Measurements from ENCODE around the gene KAT8.
A peak's percentile ranks its signal among the peaks of the same experiment; 100 is the strongest.

The KAT8 gene

DNA sequence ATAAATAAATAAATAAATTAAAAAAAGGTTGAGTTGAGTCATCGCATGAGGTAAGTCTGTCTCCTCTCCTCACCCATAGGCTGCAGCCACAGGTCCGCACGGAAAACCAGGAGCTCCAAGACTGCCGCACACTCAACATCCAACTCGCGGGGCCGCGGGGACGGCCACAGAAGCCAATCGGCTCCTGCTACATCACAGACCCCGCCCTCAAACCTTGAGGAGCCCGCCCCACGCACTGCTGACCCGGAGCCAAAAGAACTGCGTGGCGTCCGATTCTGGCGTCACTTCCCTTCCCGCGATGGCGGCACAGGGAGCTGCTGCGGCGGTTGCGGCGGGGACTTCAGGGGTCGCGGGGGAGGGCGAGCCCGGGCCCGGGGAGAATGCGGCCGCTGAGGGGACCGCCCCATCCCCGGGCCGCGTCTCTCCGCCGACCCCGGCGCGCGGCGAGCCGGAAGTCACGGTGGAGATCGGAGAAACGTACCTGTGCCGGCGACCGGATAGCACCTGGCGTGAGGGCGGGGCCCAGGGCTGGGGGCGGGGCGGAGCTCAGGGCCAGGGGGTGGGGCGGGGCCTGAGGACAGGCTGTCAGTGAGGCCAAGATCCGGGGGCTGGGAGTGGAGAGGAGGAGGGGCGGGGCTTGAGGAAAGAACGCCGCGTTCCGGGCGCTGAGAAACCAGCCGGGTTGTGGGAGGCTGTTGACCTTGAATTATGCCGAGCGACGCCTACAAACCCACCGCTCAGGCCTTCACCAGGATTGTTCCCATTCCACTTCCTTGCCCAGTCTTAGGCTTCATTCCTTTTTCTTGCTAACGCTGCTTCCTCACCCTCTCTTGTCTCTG lies at the start of gene KAT8:
Gene KAT8, plus strand, starts transcription at position 281 of the 839 bp plus-strand sequence. Its CDS starts 18 bp downstream, at position 299.
- peak; percentile 98 for DNase-seq (ENCODE audit: low spot score)

DNA sequence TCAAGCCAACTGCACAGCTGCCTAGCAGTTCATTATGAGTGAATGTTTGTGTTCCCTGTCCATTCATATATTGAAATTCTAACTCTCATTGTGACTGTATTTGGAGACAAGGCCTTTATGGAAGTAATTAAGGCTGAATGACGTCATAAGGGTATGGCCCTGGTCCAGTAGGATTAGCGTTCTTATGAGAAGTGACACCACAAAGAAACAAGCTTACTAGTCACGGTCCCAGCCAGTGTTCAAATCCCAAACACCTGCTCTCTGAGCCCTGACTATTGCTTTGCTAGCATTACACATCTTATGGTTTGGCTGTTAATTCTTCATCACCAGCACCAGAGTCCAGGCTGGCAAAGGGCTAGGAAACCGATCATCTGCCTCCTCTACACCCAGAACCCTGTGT lies 45.6 kb upstream of the KAT8 start:
- no peak for DNase-seq (ENCODE audit: low spot score)

DNA sequence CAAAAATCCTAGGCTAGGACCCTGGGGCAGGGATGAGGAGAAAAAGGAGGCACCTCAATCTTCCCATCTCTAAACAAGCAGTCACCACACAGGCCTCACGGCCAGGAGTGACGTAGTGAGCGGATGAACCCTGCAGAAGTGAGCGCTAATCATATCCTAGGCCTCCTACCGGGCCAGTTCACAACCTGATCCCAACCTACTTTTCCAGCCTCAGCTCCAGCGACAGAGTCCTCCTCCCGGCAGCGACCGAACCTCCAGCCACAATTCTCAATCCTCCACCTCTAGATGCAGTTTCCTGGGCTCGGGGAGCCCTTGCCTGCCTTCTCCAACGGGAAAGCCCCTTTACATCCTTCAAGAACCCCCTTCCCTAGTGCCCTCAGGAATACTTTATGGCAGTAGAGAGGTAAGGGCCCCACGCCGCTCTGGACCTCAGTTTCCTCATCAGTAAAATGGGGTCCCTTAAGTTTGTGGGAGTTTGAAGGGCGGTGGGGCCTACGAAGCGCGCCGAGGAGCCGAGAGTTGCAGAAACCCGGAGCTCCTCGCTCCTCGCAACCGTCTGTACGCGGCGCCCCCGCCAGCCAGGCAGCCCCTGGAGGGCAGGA lies 44.8 kb upstream of the KAT8 start:
- DNase-seq (ENCODE audit: low spot score), result no peak

DNA sequence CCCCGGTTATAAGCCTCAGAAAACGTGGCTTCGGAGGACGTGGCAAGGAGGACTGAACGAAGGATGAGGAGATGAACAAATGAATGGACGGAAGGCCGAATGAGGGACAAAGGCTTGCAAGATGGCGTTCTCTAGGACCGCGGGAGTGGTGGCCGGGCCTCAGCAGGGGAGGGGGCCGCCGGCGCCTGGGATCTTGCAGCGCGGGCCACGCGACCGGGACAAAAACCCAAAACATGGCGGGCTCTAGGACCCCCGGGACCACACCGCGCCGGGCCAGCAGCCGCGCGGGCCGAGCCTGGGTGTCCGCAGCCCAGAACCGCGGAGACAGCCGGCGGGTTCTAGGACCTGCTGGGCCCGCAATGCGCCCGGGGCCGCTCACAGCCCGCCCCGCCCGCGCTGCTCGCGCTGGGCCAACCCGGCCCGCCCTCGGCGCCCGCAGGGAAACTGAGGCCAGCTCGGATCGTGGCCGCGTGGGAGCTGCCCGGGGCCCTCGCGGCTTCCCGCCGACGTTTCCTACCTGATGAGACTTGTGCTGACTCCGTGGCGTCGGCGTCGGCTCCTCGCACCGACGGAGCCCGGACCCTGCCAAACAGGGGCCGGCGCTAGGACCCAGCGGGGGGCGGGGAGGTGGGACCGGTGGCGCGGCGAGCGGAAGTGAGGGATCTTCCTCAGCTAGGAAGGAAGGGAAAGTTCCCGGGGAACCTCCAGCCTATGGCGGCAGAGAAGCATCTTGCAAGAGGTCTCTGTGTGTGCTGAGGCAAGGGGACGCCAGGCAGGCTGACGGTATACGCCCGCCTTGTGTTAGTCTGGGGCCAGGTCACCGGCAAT lies 44.1 kb upstream of the KAT8 start:
- peak; percentile 90 for DNase-seq (ENCODE audit: low spot score)

DNA sequence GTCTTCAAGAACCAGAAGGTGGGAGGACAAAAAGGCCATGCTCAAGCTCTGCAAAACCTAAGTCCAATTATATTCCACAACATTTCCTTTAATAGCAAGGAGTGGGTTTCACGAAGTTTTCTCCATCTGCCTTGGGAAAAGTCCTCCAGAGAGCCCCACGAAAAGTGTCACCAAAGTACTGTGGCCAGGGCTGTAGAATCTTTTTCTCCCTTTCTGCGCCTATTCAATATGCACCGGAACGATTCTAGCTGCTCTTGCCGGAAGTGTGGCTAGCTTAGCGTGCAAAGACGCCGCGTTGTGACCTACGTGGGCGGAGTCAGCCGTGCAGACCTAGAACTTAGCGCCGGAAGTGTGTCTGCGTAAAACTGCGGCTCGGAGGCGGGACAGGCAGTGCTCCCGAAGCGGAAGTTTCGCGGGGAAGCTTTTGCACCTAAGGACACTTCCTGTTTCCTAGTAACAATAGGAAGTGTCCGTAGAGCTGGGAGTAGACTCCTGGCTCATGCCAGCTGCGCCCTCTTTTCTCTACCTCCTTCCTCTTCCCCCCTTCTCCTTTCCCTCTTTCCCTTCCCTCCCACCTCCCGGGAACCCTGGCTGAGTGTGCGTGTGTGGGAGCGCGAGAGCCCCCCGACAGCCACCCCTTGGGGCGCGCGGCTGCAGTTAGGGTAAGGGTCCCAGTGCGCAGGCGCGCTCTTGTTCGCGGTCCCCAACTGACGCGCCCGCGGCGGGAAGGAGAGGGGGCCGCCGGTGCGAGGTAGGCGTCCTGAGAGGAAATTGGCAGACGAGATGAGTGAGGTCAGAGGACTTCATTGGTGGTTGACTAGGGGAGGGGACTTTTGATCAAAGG lies 43.3 kb upstream of the KAT8 start, which contains the start of the genes ZNF646 and ZNF668:
Gene ZNF646, plus strand, starts transcription at position 453 of the 844 bp plus-strand sequence. CDS start 1,903 bp downstream, outside the sequence.
Gene ZNF668, minus strand, starts transcription at position 271 of the 844 bp plus-strand sequence. CDS start 9,781 bp downstream, outside the sequence.
- peak; percentile 100 for DNase-seq (ENCODE audit: low spot score)

DNA sequence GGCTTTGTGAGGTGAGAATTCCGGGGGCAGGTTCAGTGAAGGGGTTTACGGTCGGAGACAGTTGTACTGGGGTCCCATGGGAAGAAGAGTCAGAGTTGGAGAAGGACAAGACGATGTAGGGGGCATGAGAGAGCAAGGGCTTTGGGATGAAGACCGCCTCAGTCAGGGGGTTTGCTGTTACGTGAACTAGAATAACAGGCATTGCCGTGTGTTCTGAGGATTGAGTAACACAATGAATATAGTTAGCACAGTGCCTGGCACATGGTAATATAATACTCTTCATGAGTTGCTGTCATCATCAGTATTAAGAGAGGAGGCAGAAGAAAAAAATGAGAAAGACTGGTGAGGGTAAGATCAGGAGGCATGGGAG lies 42.7 kb upstream of the KAT8 start:
- DNase-seq (ENCODE audit: low spot score), result no peak

DNA sequence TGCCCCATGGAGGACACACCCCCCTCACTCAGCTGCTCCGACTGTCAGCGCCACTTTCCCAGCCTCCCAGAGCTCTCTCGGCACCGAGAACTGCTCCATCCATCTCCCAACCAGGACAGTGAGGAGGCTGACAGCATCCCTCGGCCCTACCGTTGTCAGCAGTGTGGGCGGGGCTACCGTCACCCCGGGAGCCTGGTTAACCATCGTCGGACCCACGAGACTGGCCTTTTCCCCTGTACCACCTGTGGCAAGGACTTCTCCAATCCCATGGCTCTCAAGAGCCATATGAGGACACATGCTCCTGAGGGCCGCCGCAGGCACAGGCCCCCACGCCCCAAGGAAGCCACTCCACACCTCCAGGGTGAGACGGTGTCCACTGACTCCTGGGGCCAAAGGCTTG lies 41.1 kb upstream of the KAT8 start:
- no peak for DNase-seq (ENCODE audit: low spot score)

DNA sequence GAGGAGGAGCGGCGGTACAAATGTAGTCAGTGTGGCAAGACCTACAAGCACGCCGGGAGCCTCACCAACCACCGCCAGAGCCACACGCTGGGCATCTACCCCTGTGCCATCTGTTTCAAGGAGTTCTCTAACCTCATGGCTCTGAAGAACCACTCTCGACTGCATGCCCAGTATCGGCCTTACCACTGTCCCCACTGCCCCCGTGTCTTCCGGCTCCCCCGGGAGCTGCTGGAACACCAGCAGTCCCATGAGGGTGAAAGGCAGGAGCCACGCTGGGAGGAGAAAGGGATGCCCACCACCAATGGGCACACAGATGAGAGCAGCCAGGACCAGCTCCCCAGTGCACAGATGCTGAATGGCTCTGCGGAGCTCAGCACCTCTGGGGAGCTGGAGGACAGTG lies 40.4 kb upstream of the KAT8 start:
- DNase-seq (ENCODE audit: low spot score), result no peak

DNA sequence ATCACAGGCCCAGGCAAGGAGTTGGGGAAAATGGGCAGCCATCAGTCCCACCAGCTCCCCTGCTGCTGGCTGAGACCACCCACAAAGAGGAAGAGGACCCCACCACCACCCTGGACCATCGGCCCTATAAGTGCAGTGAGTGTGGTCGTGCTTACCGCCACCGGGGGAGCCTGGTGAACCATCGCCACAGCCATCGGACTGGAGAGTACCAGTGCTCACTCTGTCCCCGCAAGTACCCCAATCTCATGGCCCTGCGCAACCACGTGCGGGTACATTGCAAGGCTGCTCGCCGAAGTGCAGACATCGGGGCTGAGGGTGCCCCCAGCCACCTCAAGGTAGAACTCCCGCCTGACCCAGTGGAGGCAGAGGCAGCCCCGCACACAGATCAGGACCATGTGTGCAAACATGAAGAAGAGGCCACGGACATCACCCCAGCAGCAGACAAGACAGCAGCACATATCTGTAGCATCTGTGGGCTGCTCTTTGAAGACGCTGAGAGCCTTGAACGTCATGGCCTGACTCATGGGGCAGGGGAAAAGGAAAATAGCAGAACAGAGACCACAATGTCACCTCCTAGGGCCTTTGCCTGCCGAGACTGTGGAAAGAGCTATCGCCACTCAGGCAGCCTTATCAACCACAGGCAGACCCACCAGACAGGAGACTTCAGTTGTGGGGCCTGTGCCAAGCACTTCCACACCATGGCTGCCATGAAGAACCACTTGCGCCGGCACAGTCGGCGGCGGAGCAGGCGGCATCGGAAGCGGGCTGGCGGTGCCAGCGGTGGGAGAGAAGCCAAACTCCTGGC lies 39.7 kb upstream of the KAT8 start:
- DNase-seq (ENCODE audit: low spot score), result no peak

DNA sequence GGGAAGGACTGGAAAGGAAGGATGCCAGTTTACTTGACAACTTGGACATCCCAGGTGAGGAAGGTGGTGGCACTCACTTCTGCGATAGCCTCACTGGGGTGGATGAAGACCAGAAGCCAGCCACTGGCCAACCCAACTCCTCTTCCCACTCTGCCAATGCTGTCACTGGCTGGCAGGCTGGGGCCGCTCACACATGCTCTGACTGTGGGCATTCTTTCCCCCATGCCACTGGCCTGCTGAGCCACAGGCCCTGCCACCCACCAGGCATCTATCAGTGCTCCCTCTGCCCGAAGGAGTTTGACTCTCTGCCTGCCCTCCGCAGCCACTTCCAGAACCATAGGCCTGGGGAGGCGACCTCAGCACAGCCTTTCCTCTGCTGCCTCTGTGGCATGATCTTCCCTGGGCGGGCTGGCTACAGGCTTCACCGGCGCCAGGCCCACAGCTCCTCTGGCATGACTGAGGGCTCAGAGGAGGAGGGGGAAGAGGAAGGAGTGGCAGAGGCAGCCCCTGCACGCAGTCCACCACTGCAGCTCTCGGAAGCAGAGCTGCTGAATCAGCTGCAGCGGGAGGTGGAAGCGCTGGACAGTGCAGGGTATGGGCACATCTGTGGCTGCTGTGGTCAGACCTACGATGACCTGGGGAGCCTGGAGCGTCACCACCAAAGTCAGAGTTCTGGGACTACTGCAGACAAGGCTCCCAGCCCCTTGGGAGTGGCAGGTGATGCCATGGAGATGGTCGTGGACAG lies 38.7 kb upstream of the KAT8 start:
- no peak for DNase-seq (ENCODE audit: low spot score)

DNA sequence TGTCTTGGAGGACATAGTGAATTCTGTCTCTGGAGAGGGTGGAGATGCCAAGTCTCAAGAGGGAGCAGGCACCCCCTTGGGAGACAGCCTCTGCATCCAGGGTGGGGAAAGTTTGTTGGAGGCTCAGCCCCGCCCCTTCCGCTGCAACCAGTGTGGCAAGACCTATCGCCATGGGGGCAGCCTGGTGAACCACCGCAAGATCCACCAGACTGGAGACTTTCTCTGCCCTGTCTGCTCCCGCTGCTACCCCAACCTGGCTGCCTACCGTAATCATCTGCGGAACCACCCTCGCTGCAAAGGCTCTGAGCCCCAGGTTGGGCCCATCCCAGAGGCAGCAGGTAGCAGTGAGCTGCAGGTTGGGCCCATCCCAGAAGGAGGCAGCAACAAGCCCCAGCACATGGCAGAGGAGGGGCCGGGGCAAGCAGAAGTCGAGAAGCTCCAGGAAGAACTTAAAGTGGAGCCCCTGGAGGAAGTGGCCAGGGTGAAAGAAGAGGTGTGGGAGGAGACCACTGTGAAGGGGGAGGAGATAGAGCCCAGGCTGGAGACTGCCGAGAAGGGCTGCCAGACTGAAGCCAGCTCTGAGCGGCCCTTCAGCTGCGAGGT lies 38.0 kb upstream of the KAT8 start:
- no peak for DNase-seq (ENCODE audit: low spot score)

DNA sequence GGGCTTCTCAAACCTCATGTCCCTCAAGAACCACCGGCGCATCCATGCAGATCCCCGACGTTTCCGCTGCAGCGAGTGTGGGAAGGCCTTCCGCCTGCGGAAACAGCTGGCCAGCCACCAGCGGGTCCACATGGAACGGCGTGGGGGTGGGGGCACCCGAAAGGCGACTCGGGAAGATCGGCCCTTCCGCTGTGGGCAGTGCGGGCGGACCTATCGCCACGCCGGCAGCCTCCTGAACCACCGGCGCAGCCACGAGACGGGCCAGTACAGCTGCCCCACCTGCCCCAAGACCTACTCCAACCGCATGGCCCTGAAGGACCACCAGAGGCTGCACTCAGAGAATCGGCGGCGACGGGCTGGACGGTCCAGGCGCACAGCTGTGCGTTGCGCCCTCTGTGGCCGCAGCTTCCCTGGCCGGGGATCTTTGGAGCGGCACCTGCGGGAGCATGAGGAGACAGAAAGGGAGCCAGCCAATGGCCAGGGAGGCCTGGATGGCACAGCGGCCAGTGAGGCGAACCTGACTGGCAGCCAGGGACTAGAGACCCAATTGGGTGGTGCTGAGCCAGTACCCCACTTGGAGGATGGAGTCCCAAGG lies 37.3 kb upstream of the KAT8 start:
- DNase-seq (ENCODE audit: low spot score), result no peak

DNA sequence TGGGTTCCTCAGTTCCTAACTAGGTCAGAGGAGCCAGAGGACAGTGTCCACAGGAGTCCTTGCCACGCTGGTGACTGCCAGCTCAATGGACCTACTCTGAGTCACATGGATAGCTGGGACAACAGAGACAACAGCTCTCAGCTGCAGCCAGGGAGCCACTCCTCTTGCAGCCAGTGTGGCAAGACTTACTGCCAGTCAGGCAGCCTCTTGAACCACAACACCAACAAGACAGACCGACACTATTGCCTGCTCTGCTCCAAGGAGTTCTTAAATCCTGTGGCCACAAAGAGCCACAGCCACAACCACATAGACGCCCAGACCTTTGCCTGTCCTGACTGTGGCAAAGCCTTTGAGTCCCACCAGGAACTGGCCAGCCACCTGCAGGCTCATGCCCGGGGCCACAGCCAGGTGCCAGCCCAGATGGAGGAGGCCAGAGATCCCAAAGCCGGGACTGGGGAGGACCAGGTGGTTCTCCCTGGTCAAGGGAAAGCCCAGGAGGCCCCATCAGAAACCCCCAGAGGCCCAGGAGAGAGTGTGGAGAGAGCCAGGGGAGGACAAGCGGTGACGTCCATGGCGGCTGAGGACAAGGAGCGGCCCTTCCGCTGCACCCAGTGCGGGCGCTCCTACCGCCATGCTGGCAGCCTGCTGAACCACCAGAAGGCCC lies 36.6 kb upstream of the KAT8 start:
- DNase-seq (ENCODE audit: low spot score), result no peak

DNA sequence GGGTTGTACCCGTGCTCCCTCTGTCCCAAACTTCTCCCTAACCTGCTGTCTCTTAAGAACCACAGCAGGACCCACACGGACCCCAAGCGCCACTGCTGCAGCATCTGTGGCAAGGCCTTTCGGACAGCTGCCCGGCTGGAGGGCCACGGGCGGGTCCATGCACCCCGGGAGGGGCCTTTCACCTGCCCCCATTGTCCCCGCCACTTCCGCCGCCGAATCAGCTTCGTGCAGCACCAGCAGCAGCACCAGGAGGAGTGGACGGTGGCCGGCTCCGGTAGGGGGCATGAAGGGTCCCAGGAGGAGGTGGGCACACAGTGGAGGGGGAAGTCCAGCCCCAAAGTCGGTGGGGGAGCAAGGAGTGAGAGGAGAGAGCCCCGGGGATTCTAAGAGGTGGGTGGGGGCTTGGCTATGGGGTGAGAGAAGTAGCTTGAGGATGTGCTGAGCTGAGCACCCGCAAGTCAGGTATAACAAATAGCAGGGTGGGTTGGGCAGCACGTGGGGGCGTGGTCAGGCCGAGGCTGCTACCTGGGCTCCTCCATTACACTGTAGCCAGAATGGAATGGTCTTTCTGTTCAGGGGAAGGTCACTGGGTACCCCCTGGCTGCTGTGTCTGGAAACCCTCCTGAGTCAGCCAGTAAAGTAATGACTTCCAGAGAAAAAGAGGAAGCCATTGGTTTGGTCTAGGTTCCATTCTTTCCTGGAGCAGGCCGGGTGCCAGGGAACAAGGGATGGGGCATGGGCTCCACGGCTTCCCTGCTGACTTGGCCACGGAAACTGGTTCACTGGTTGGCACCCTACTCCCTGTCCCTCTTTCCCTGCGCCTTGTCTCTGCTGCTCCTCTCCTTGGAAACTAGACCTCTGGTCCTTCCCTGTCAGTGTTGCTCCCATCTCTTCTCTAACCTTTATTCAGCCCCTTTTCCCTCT lies 35.8 kb upstream of the KAT8 start:
- DNase-seq (ENCODE audit: low spot score), result no peak

DNA sequence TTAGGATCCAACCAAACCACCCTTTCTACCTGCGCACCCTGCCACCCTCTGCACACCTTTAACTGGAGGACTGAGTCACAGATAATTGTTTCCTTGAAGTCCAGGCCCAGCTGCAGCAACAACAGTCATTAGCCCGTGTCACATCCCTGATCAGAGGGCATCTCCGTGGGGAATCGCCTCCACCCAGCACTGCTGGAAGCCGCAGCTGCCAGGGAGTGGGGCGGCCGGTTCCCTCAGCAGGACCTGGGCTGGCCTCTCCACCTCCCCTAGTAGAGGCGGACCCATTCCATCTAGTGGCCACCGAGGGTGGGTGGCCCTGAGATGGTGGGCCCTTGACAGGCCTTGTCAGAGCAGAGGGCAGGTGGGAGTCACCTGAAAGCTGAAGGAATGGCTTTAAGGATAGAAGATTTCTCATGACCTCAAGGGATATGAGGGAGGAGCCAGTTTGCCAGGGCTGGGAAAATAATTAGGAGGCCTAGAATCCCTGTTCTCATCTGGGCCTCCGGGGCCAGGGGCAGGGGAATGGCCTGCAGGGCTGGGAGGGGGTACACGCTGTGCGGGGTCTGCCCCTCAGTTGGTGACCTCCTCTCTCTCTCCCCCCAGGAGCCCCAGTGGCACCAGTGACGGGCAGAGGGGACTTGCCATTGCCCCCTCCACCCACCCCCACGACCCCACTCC lies 35.0 kb upstream of the KAT8 start:
- DNase-seq (ENCODE audit: low spot score), result no peak

DNA sequence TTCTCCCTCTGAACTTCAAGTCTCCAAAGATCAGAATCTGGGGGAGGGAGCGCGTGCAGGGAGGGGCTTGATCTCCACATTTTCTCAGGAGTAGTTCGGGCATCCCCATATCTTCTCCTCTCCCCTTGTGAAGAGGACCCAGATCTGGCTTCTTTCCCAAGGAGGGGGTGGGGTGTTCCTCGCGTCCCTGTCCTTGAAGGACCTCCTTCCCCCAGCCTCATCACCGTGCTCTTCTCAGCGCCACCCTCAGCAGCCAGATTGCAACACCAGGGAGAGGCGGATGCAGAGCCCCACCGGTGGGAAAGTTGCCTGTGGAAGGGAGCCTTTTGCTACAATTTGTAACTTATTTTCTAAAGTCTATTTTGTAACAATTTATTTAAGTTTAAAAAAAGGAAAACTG lies 34.4 kb upstream of the KAT8 start:
- no peak for DNase-seq (ENCODE audit: low spot score)

DNA sequence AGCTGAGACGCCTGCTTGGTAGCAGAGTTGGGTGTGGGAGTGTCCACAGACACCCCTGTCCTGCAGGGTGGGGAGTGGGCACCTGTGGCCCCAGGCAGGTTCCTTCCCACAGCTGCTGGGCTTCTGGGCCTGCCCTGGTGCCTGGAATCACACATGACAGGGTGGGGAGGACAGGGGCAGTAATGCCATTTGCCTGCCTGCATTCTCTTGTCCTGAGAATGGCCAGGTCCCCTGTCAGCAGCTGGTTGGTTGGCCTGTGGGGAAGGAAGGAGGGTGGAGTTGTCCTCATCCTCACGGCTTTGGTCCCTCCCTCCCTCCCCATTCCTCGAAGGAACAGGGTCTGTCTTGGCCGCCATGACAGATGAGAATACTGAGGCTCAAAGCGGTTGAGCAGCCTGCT lies 33.9 kb upstream of the KAT8 start:
- DNase-seq (ENCODE audit: low spot score), result no peak

Measured in putamen (tissue), 1 donor.